Body of pancreas (tissue), 4 donors: ENCODE measurements around the gene ADCY5.

Experiments used
- POLR2A ChIP-seq, 3 donors: fragments of 450-650 bp; IDR thresholded peaks; one replicate each; pipeline ENCODE4 v1.6.1; 2016; ENCODE audit warnings: antibody characterized with exemption in 3 of 3, mild to moderate bottlenecking in 2 of 3
- TF ChIP-seq, protein P1 (sequence below), 7 experiments: fragments of 450-650 bp in 4 of 7; fragments of 200-600 bp in 3 of 7; sonication (generic) in 3 of 7; IDR thresholded peaks; one replicate each; pipeline ENCODE4 v1.5.1; 2016 to 2019; ENCODE audit warnings: antibody characterized with exemption in 7 of 7

DNA sequence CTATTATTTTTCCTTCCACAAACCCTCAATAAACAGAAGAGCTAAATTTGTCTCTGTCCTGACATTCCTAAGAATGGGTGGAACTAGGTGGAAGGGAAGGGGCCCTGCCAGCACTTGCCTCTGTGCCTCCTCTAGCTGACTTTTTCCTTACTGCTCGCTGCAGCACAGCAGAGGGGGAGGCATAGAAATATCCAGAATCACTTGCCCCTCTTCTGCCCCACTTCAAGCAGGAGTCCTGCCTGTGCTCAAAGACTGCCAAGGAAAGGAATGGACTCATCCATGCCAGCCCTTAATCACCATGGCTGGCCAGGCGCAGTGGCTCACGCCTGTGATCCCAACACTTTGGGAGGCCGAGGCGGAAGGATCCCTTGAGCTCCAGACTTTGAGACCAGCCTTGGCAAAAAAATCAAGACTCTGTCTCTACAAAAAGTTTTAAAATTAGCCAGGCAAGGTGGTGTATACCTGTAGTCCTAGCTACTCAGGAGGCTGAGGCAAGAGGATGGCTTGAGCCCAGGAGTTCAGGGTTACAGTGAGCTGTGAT lies 51.8 kb downstream of the ADCY5 start:
- TF ChIP-seq, protein P1, sequence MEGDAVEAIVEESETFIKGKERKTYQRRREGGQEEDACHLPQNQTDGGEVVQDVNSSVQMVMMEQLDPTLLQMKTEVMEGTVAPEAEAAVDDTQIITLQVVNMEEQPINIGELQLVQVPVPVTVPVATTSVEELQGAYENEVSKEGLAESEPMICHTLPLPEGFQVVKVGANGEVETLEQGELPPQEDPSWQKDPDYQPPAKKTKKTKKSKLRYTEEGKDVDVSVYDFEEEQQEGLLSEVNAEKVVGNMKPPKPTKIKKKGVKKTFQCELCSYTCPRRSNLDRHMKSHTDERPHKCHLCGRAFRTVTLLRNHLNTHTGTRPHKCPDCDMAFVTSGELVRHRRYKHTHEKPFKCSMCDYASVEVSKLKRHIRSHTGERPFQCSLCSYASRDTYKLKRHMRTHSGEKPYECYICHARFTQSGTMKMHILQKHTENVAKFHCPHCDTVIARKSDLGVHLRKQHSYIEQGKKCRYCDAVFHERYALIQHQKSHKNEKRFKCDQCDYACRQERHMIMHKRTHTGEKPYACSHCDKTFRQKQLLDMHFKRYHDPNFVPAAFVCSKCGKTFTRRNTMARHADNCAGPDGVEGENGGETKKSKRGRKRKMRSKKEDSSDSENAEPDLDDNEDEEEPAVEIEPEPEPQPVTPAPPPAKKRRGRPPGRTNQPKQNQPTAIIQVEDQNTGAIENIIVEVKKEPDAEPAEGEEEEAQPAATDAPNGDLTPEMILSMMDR (IDR thresholded peaks at IDR 0.05), result no peak
- no peak for TF ChIP-seq POLR2A (IDR thresholded peaks at IDR 0.05)
